Activated CD4-positive, alpha-beta T cell treated with anti-CD3 and anti-CD28 coated beads for 36 hours (primary cell): ENCODE measurements around the gene NEO1. TPM values are rescaled to one million over a fixed set of nuclear protein-coding genes. Genes with fewer than 3 reads are reported as not detected.
A peak's percentile ranks its signal among the peaks of the same experiment; 100 is the strongest.

Source experiments
- ATAC-seq: fragments of 200-7000 bp; cut with Tn5 transposase; one replicate; pipeline ENCODE4 v1.10.0; 2021; ENCODE audit warnings: mild to moderate bottlenecking, moderate library complexity
- CTCF ChIA-PET: fragments of 350-600 bp; sonication (Branson Sonifier 250); formaldehyde crosslinking; loops from one replicate; lab custom pipeline; 2021; ENCODE audit warnings: antibody characterized with exemption; lab: Charles Lee
- POLR2A ChIA-PET: fragments of 350-600 bp; sonication (Branson Sonifier 250); formaldehyde crosslinking; loops from one replicate; lab custom pipeline; 2021; ENCODE audit warnings: antibody characterized with exemption, inconsistent platforms; lab: Charles Lee
- DNase-seq: peaks from one replicate; pipeline ENCODE4 v3.0.0-alpha.2; 2020
- H3K27ac Mint-ChIP-seq: one replicate; pipeline ENCODE4 v1.8.0; 2021; ENCODE audit warnings: mixed read lengths
- H3K27me3 Mint-ChIP-seq: one replicate; pipeline ENCODE4 v1.8.0; 2021; ENCODE audit warnings: mixed read lengths
- H3K36me3 Mint-ChIP-seq: one replicate; pipeline ENCODE4 v1.8.0; 2021; ENCODE audit warnings: low read depth, mixed read lengths
- H3K4me1 Mint-ChIP-seq: one replicate; pipeline ENCODE4 v1.8.0; 2021; ENCODE audit warnings: mixed read lengths
- H3K4me3 Mint-ChIP-seq: one replicate; pipeline ENCODE4 v1.8.0; 2021; ENCODE audit warnings: mild to moderate bottlenecking, moderate library complexity, mixed read lengths
- H3K9me3 Mint-ChIP-seq: one replicate; pipeline ENCODE4 v1.8.0; 2021; ENCODE audit warnings: low read depth, mixed read lengths
- intact Hi-C, 2 experiments: fragments of 100-400 bp; cut with DNase I in 1 of 2; cut with micrococcal nuclease in 1 of 2; formaldehyde crosslinking; loops; one replicate each; pipeline versions ENCODE4 v1.14.2 to v1.15.1; 2022 to 2024; cut with DNase I, micrococcal nuclease
- total RNA-seq, 2 experiments: library from RNA; stranded (reverse); gene quantifications; one replicate each; pipeline ENCODE4 v1.2.3, GENCODE V29; 2021

Gene NEO1
- total RNA-seq, 2 experiments from 2014 or later, result 6.6 to 8.0 TPM

- intact Hi-C loops, result no loop called here
- ChIA-PET POLR2A (no interaction called here), CTCF (interaction anchor here (0.7 to 0.9 kb wide), 2 partner anchors 9 to 37 kb away, joined by 4 read pairs; no protein-coding TSS in a partner anchor)
- ATAC-seq (no peak), DNase-seq (no peak)
- H3K9me3 Mint-ChIP-seq, result no peaks in the 10 kb centered on the region
- no peak overlapping the region for H3K4me3 Mint-ChIP-seq
- peaks cover 2% of the 10 kb centered on the region for H3K27me3 Mint-ChIP-seq
- no peak overlapping the region for H3K27ac Mint-ChIP-seq
- H3K36me3 Mint-ChIP-seq, result no peaks in the 10 kb centered on the region
- no peaks in the 10 kb centered on the region for H3K4me1 Mint-ChIP-seq
These were observed 283.2 kb downstream of the NEO1 start for GRCh38 chr15:73335471-73335870.

- DNase-seq (no peak), ATAC-seq (no peak)
- no peaks in the 10 kb centered on the region for H3K9me3 Mint-ChIP-seq
- H3K4me3 Mint-ChIP-seq, result no peak overlapping the region
- peaks cover 2% of the 10 kb centered on the region for H3K27me3 Mint-ChIP-seq
- CTCF ChIA-PET, result no interaction called here
- intact Hi-C loops, result no loop called here
- H3K36me3 Mint-ChIP-seq, result no peaks in the 10 kb centered on the region
- POLR2A ChIA-PET, result no interaction called here
- H3K27ac Mint-ChIP-seq, result no peak overlapping the region
- H3K4me1 Mint-ChIP-seq, result no peaks in the 10 kb centered on the region
These were observed 284.5 kb downstream of the NEO1 start for GRCh38 chr15:73336756-73337155.

GRCh38 chr15:73337187-73337586 is 284.9 kb downstream of the NEO1 start:
- ATAC-seq, result no peak
- POLR2A ChIA-PET, result no interaction called here
- no peaks in the 10 kb centered on the region for H3K36me3 Mint-ChIP-seq

GRCh38 chr15:73338058-73338457 is 285.8 kb downstream of the NEO1 start:
- Mint-ChIP-seq H3K27me3 (peaks cover 2% of the 10 kb centered on the region), H3K4me3 (no peak overlapping the region), H3K27ac (no peak overlapping the region), H3K36me3 (no peaks in the 10 kb centered on the region), H3K9me3 (no peaks in the 10 kb centered on the region), H3K4me1 (no peaks in the 10 kb centered on the region)
- DNase-seq (no peak), ATAC-seq (no peak)
- POLR2A ChIA-PET, result no interaction called here
- CTCF ChIA-PET, result interaction anchor here (0.6 kb wide), 1 partner anchor 269 kb away, joined by 3 read pairs; no protein-coding TSS in a partner anchor
- intact Hi-C loops, result no loop called here

More at GRCh38 chr15:73337187-73337586, 284.9 kb downstream of the NEO1 start:
- Mint-ChIP-seq H3K4me1 (no peaks in the 10 kb centered on the region), H3K27ac (no peak overlapping the region), H3K27me3 (peaks cover 2% of the 10 kb centered on the region), H3K9me3 (no peaks in the 10 kb centered on the region), H3K4me3 (no peak overlapping the region)
- CTCF ChIA-PET, result no interaction called here
- DNase-seq, result no peak
- intact Hi-C loops, result no loop called here

- no peak overlapping the region for H3K4me3 Mint-ChIP-seq
- H3K36me3 Mint-ChIP-seq, result no peaks in the 10 kb centered on the region
- ATAC-seq, result no peak
- DNase-seq, result no peak
- POLR2A ChIA-PET, result no interaction called here
- intact Hi-C loops, result no loop called here
- H3K27me3 Mint-ChIP-seq, result peaks cover 7% of the 10 kb centered on the region
- H3K9me3 Mint-ChIP-seq, result peaks cover 5% of the 10 kb centered on the region
- no peaks in the 10 kb centered on the region for H3K4me1 Mint-ChIP-seq
- CTCF ChIA-PET, result interaction anchor here (0.7 kb wide), 1 partner anchor 268 kb away, joined by 3 read pairs; no protein-coding TSS in a partner anchor
- H3K27ac Mint-ChIP-seq, result no peak overlapping the region
These were observed 286.5 kb downstream of the NEO1 start for GRCh38 chr15:73338606-73339374.

GRCh38 chr15:73340502-73341192 is 288.4 kb downstream of the NEO1 start:
- DNase-seq, result no peak
- CTCF ChIA-PET, result no interaction called here
- POLR2A ChIA-PET, result no interaction called here

GRCh38 chr15:73341886-73342600 is 289.8 kb downstream of the NEO1 start:
- H3K36me3 Mint-ChIP-seq, result no peaks in the 10 kb centered on the region
- no peak overlapping the region for H3K27ac Mint-ChIP-seq
- ChIA-PET CTCF (interaction anchor here (0.5 kb wide), 1 partner anchor 980 kb away, joined by 3 read pairs; no protein-coding TSS in a partner anchor), POLR2A (no interaction called here)
- DNase-seq (no peak), ATAC-seq (no peak)
- peaks cover 5% of the 10 kb centered on the region for H3K27me3 Mint-ChIP-seq
- no peaks in the 10 kb centered on the region for H3K4me1 Mint-ChIP-seq
- no peak overlapping the region for H3K4me3 Mint-ChIP-seq
- intact Hi-C loops, result no loop called here
- H3K9me3 Mint-ChIP-seq, result peaks cover 5% of the 10 kb centered on the region

More at GRCh38 chr15:73340502-73341192, 288.4 kb downstream of the NEO1 start:
- ATAC-seq, result no peak
- Mint-ChIP-seq H3K9me3 (peaks cover 5% of the 10 kb centered on the region), H3K4me3 (no peak overlapping the region), H3K27ac (no peak overlapping the region), H3K4me1 (no peaks in the 10 kb centered on the region), H3K27me3 (peaks cover 7% of the 10 kb centered on the region), H3K36me3 (no peaks in the 10 kb centered on the region)
- intact Hi-C loops, result no loop called here

GRCh38 chr15:73344056-73344455 is 291.8 kb downstream of the NEO1 start:
- Mint-ChIP-seq H3K27me3 (peaks cover 5% of the 10 kb centered on the region), H3K36me3 (no peaks in the 10 kb centered on the region), H3K27ac (no peak overlapping the region), H3K9me3 (peaks cover 5% of the 10 kb centered on the region), H3K4me3 (no peak overlapping the region), H3K4me1 (no peaks in the 10 kb centered on the region)
- ChIA-PET CTCF (no interaction called here), POLR2A (no interaction called here)
- intact Hi-C loops, result no loop called here
- DNase-seq (no peak), ATAC-seq (no peak)

GRCh38 chr15:73345658-73346057 is 293.4 kb downstream of the NEO1 start:
- Mint-ChIP-seq H3K4me1 (no peaks in the 10 kb centered on the region), H3K27me3 (peaks cover 5% of the 10 kb centered on the region), H3K36me3 (no peaks in the 10 kb centered on the region), H3K27ac (no peak overlapping the region), H3K4me3 (no peak overlapping the region), H3K9me3 (peaks cover 5% of the 10 kb centered on the region)
- DNase-seq, result no peak
- ATAC-seq, result no peak
- ChIA-PET POLR2A (no interaction called here), CTCF (interaction anchor here (0.7 kb wide), 1 partner anchor 1679 kb away, joined by 3 read pairs; no protein-coding TSS in a partner anchor)
- intact Hi-C loops, result loop anchor here in 1 of 2 experiments (2.0 kb wide), 1 partner anchor 505 kb away; no protein-coding TSS in a partner anchor

GRCh38 chr15:73346735-73347312 is 294.6 kb downstream of the NEO1 start:
- H3K4me3 Mint-ChIP-seq, result no peak overlapping the region
- H3K27ac Mint-ChIP-seq, result no peak overlapping the region
- ChIA-PET POLR2A (no interaction called here), CTCF (interaction anchor here (0.8 kb wide), 1 partner anchor 318 kb away, joined by 4 read pairs; no protein-coding TSS in a partner anchor)
- no peaks in the 10 kb centered on the region for H3K36me3 Mint-ChIP-seq
- peaks cover 5% of the 10 kb centered on the region for H3K27me3 Mint-ChIP-seq
- H3K4me1 Mint-ChIP-seq, result no peaks in the 10 kb centered on the region
- intact Hi-C loops, result loop anchor here in 1 of 2 experiments (2.0 kb wide), 1 partner anchor 504 kb away; no protein-coding TSS in a partner anchor
- no peak for ATAC-seq
- DNase-seq, result peak; percentile 80
- peaks cover 5% of the 10 kb centered on the region for H3K9me3 Mint-ChIP-seq

GRCh38 chr15:73349191-73349590 is 296.9 kb downstream of the NEO1 start:
- ChIA-PET POLR2A (no interaction called here), CTCF (no interaction called here)
- ATAC-seq, result no peak
- Mint-ChIP-seq H3K27me3 (no peaks in the 10 kb centered on the region), H3K4me1 (no peaks in the 10 kb centered on the region), H3K36me3 (no peaks in the 10 kb centered on the region), H3K27ac (no peak overlapping the region), H3K9me3 (no peaks in the 10 kb centered on the region), H3K4me3 (no peak overlapping the region)
- no peak for DNase-seq
- intact Hi-C loops, result no loop called here
